Peyer's patch (tissue), 4 donors: ENCODE measurements around the gene DDX42.

Experiments used
- CTCF ChIP-seq, 6 experiments: fragments of 450-650 bp in 4 of 6; fragments of 200-600 bp in 2 of 6; sonication (generic) in 1 of 6; IDR thresholded peaks; one replicate each; pipeline ENCODE4 v1.5.1; 2017 to 2019; ENCODE audit warnings: antibody characterized with exemption in 6 of 6, mild to moderate bottlenecking in 3 of 6, moderate library complexity in 1 of 6
- POLR2A ChIP-seq, 2 donors: fragments of 450-650 bp; IDR thresholded peaks; one replicate each; pipeline ENCODE4 v1.5.1; 2017; ENCODE audit warnings: antibody characterized with exemption in 2 of 2, mild to moderate bottlenecking in 2 of 2, moderate library complexity in 2 of 2

DNA sequence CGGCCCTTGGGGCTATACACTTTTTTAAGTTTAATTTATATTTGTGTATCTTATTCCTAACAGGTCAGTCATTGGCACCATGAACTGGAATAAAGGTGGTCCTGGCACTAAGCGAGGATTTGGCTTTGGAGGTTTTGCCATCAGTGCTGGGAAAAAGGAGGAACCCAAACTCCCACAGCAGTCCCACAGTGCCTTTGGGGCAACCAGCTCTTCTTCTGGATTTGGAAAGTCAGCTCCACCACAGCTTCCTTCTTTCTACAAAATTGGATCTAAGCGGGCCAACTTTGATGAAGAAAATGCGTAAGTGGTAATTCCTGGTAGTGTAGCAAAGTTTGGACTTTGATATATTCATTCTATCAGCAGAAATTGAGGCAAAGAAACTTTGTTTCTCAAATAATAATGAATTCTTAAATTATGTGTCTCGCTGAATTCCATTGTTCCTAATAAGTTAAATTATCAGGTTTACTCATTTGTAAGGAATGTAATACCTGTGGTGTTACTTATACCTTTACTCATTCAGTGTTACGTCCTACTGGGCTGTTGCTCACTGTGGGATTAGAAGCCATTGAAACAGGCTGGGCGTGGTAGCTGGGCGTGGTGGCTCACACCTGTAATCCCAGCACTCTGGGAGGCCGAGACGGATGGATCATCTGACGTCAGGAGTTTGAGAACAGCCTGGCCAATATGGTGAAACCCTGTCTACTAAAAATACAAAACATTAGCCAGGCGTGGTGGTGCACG is 13.2 kb downstream of the DDX42 start:
- TF ChIP-seq CTCF (IDR thresholded peaks at IDR 0.05) (no peak), POLR2A (IDR thresholded peaks at IDR 0.05) (no peak)
